ENCODE data around the gene TRPM3.

TRPM3 gene

DNA sequence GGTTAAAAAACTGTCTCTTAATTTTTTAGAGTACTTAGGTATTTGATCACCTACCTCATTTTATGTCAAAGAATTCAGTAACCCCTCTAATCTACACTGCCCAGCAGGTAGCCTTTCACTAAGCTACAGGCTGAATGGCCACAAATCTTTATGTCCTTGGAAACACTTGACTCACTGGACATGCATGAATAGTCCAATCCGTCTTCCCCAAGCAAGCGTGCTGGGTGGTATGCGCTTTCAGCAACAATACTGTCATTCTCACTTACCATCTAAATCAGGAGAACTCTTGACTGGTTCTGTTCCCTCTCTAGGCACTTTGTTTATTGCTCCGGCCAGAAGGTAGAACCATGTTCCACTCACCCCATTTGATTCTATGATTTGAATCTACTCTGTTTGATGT lies 73.1 kb downstream of the TRPM3 start:
- no peak for DNase-seq (ENCODE audit: low read depth)

DNA sequence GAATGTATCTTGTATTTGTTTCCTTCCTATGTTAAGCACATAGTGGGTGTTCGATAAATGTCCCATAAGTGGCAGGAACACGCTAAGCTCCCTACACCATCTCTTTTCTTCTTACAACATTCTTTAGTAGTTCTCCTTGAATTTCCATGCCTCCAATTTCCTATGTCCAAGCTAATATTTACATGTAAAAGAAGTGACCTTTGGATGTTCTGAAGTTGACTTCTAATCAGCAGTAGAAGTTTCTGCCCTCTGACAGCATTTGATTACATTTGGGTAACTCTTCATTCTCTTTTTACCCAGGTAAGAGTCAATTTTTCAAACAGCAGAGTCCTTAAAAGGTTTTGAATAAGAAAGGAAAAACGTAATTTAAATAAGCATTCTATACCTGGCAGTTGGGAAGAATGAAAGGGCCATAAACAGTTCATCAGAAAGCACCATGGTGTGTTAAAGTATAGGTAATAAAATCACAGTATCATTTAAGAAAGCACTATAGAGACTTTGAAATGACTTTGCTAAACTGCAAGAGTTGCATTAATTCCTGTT lies 78.9 kb downstream of the TRPM3 start:
- H3K4me3 ChIP-seq (ENCODE audit: low read depth, low read length): no peak overlapping the region
- TF ChIP-seq, protein P1, sequence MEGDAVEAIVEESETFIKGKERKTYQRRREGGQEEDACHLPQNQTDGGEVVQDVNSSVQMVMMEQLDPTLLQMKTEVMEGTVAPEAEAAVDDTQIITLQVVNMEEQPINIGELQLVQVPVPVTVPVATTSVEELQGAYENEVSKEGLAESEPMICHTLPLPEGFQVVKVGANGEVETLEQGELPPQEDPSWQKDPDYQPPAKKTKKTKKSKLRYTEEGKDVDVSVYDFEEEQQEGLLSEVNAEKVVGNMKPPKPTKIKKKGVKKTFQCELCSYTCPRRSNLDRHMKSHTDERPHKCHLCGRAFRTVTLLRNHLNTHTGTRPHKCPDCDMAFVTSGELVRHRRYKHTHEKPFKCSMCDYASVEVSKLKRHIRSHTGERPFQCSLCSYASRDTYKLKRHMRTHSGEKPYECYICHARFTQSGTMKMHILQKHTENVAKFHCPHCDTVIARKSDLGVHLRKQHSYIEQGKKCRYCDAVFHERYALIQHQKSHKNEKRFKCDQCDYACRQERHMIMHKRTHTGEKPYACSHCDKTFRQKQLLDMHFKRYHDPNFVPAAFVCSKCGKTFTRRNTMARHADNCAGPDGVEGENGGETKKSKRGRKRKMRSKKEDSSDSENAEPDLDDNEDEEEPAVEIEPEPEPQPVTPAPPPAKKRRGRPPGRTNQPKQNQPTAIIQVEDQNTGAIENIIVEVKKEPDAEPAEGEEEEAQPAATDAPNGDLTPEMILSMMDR (IDR thresholded peaks at IDR 0.05; ENCODE audit: insufficient read depth, low read depth, low read length, missing control alignments): no peak
- no peak for DNase-seq (ENCODE audit: low read depth)

More for the DNA sequence above, 73.1 kb downstream of the TRPM3 start:
- H3K4me3 ChIP-seq (ENCODE audit: low read depth, low read length): no peak overlapping the region
- TF ChIP-seq, protein P1 (IDR thresholded peaks at IDR 0.05; ENCODE audit: insufficient read depth, low read depth, low read length, missing control alignments): no peak

DNA sequence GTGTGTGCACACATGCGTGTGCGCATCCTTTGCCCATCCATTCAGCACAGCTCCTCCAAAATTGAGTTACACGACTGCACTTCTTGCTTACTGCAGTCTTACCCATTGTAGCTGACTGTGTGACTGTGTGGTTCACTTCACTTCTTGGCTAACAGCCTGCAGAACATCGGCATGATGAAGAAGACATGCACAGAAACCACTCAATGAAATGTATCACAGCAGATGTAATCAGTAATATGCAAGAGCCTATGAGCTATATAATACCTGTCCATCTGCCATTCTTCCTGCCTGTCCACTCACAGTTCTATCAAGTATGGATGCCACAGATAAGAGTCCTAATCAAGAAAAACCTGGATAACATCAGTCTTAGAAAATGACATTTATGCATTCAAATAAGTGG lies 83.9 kb downstream of the TRPM3 start:
- no peak overlapping the region for H3K4me3 ChIP-seq (ENCODE audit: low read depth, low read length)
- no peak for DNase-seq (ENCODE audit: low read depth)
- TF ChIP-seq, protein P1 (IDR thresholded peaks at IDR 0.05; ENCODE audit: insufficient read depth, low read depth, low read length, missing control alignments): no peak

DNA sequence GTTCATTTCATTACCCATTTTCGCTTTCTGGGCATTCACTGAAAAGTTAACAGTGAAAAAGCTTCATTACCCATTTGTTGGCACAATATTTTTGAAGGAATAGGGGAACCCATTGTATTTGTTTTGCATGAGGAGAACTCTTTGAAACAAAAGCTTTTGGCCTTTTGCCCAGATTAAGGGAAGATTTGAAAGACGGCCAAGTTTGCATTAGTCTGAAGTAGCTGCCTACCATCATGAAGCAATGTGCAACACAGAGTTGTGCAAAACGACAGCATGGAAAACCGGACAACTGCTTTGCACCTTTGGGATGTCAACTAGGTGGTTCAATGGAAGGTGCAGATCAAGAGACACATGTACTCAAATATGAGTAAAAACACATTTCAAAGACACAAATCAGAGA lies 84.9 kb downstream of the TRPM3 start:
- H3K4me3 ChIP-seq (ENCODE audit: low read depth, low read length): no peak overlapping the region
- DNase-seq (ENCODE audit: low read depth): no peak
- TF ChIP-seq, protein P1 (IDR thresholded peaks at IDR 0.05; ENCODE audit: insufficient read depth, low read depth, low read length, missing control alignments): no peak

DNA sequence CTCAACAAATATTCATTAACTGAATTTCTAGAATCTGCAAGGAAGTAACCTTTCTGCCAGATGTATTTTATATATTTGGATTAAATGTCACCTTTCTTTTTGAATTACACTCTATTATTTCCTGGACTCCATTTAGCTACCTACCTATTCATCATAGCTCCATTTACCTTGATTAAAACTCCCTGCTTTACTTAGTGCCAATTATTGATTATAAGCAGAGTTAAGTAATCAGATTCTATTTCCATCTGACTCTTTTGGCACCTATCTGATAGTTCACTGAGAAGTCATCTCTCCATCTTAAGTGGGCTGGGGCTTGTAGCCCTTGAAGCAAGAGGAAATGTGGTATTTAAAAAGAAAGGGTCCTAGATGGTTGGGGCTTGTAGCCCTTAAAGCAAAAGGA lies 88.6 kb downstream of the TRPM3 start:
- TF ChIP-seq, protein P1 (IDR thresholded peaks at IDR 0.05; ENCODE audit: insufficient read depth, low read depth, low read length, missing control alignments): no peak
- no peak for DNase-seq (ENCODE audit: low read depth)
- no peak overlapping the region for H3K4me3 ChIP-seq (ENCODE audit: low read depth, low read length)

DNA sequence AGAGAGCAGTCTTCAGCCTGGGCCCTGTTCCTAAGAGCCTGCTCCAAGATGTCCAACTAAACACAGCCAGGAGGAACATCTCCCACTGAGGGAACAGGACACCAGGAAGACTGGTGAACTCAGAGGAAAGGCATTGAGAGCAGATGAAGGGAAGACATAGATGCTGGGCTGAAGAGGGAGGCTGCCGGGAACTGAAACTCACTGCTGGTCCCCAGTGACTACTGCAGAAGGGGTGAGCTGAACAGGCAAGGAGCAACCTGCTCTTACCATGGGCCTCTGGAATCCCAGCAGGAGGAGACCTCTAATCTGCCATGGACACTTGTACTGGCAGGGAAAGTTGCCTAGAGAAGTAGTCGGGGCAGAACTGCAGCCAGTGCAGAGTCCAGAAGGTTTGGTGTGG lies 95.7 kb downstream of the TRPM3 start:
- TF ChIP-seq, protein P1 (IDR thresholded peaks at IDR 0.05; ENCODE audit: insufficient read depth, low read depth, low read length, missing control alignments): no peak
- DNase-seq (ENCODE audit: low read depth): no peak
- no peak overlapping the region for H3K4me3 ChIP-seq (ENCODE audit: low read depth, low read length)

DNA sequence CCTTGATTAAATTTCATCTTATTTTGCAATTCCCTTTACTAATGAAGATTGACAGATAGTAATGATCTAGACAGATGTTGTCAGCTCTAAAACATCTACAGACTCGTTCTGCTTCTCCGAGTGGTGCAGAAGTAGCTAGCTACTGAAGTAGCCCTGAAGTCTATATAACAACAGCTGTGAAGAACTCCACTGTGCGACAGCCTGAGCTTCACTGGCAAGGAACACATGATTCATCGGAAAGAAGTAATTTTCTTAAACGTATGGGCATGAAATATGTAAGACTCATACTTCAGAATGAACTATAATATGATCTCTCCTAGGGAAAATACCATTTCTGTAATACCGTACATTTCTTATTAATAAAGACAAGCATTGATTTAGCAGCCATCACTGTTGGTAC lies 96.2 kb downstream of the TRPM3 start:
- DNase-seq (ENCODE audit: low read depth): no peak
- H3K4me3 ChIP-seq (ENCODE audit: low read depth, low read length): no peak overlapping the region
- TF ChIP-seq, protein P1 (IDR thresholded peaks at IDR 0.05; ENCODE audit: insufficient read depth, low read depth, low read length, missing control alignments): no peak
